Coronary artery (tissue), 2 donors: ENCODE measurements around the gene CHST6.

Experiments used
- DNase-seq: peaks from one replicate; pipeline ENCODE4 v3.0.0-alpha.2; 2017; ENCODE audit warnings: low spot score
- H3K27ac ChIP-seq, 2 donors: fragments of 200-600 bp; sonication (generic); one replicate each; pipeline ENCODE4 v1.5.1; 2016 to 2019
- H3K4me3 ChIP-seq: fragments of 200-600 bp; sonication (generic); 2 replicates; pipeline ENCODE4 v1.5.1; 2016; ENCODE audit warnings: mild to moderate bottlenecking, moderate library complexity
- CTCF ChIP-seq: fragments of 200-600 bp; sonication (generic); IDR thresholded peaks from one replicate; pipeline ENCODE4 v1.5.1; 2019; ENCODE audit warnings: antibody characterized with exemption

The CHST6 gene

GRCh38 chr16:75455677-75456076, 39.6 kb downstream of the CHST6 start:
- Histone ChIP-seq H3K4me3 (no peak overlapping the region), H3K27ac (no peak overlapping the region)
- DNase-seq = no peak
- no peak for TF ChIP-seq CTCF

- Histone ChIP-seq H3K4me3 (no peak overlapping the region), H3K27ac (no peak overlapping the region)
- DNase-seq = no peak
- TF ChIP-seq CTCF = no peak
Measured at GRCh38 chr16:75452464-75453190, 42.6 kb downstream of the CHST6 start.

- DNase-seq = no peak
- H3K27ac ChIP-seq = no peak overlapping the region
- no peak for TF ChIP-seq CTCF
Measured at GRCh38 chr16:75446416-75446815, 48.8 kb downstream of the CHST6 start.

GRCh38 chr16:75445298-75445697, 49.9 kb downstream of the CHST6 start:
- DNase-seq = no peak
- no peak for TF ChIP-seq CTCF
- peak overlapping the region in 1 of 2 donors; percentile 46 for H3K27ac ChIP-seq

More at GRCh38 chr16:75446416-75446815, 48.8 kb downstream of the CHST6 start:
- H3K4me3 ChIP-seq = no peak overlapping the region

GRCh38 chr16:75443298-75443697, 51.9 kb downstream of the CHST6 start:
- Histone ChIP-seq H3K4me3 (no peak overlapping the region), H3K27ac (no peak overlapping the region)
- DNase-seq = no peak
- TF ChIP-seq CTCF = no peak

More at GRCh38 chr16:75445298-75445697, 49.9 kb downstream of the CHST6 start:
- no peak overlapping the region for H3K4me3 ChIP-seq

- peak overlapping the region; percentile 91 to 98 for H3K27ac ChIP-seq
- TF ChIP-seq CTCF = no peak
- peak; percentile 87 for DNase-seq
- peak overlapping the region; percentile 72 for H3K4me3 ChIP-seq
Measured at GRCh38 chr16:75433732-75434413, 61.4 kb downstream of the CHST6 start.
